ENCODE results near the gene PIH1D1. TPM values are rescaled to one million over a fixed set of nuclear protein-coding genes. Genes with fewer than 3 reads are reported as not detected.

The PIH1D1 gene
- total and polyA plus RNA-seq, 4 donors: 41.4 to 59.4 (median 47.2) TPM

- no peak for DNase-seq (ENCODE audit: low spot score)
- Histone ChIP-seq H3K36me3 (ENCODE audit: control insufficient read depth in 4 of 4, insufficient read depth in 3 of 4, low read depth in 1 of 4, low read length in 3 of 4) (peaks cover 15 to 37% (median 33%) of the 10 kb centered on the region in 4 donors), H3K9ac (ENCODE audit: low read depth in 1 of 2, low read length in 2 of 2) (no peak overlapping the region), H3K4me3 (ENCODE audit: low read depth in 1 of 3, low read length in 3 of 3) (no peak overlapping the region), H3K9me3 (ENCODE audit: control insufficient read depth in 4 of 4, low read length in 3 of 4) (no peaks in the 10 kb centered on the region), H3K4me1 (ENCODE audit: control insufficient read depth in 4 of 4, insufficient read depth in 4 of 4, low read length in 3 of 4) (peaks cover 0 to 21% (median 16%) of the 10 kb centered on the region in 4 donors), H3K27me3 (ENCODE audit: control insufficient read depth in 4 of 4, insufficient read depth in 4 of 4, low read length in 3 of 4) (no peaks in the 10 kb centered on the region), H3K27ac (ENCODE audit: low read depth in 1 of 2, low read length in 2 of 2) (no peak overlapping the region)
- no peak for TF ChIP-seq RAD21 (IDR thresholded peaks at IDR 0.05)
- no peak for TF ChIP-seq ZBTB33 (IDR thresholded peaks at IDR 0.05)
- no peak for TF ChIP-seq EGR1 (IDR thresholded peaks at IDR 0.05; ENCODE audit: low read depth in 2 of 2)
- no peak for TF ChIP-seq RXRA (IDR thresholded peaks at IDR 0.05)
- no peak for TF ChIP-seq ATF3 (IDR thresholded peaks at IDR 0.05)
- TF ChIP-seq YY1 (IDR thresholded peaks at IDR 0.05): no peak
- no peak for TF ChIP-seq MAX (IDR thresholded peaks at IDR 0.05)
- TF ChIP-seq HNF4G (IDR thresholded peaks at IDR 0.05): no peak
- no peak for TF ChIP-seq CTCF (IDR thresholded peaks at IDR 0.05; ENCODE audit: low read depth, low read length, missing input control)
- TF ChIP-seq NR2F2 (IDR thresholded peaks at IDR 0.05): no peak
- no peak for TF ChIP-seq SP1 (IDR thresholded peaks at IDR 0.05)
- no peak for TF ChIP-seq GABPA (IDR thresholded peaks at IDR 0.05 in 1 of 2, conservative IDR thresholded peaks at IDR 0.05 in 1 of 2)
- TF ChIP-seq FOXA1 (IDR thresholded peaks at IDR 0.05): no peak
- TF ChIP-seq HNF4A (conservative IDR thresholded peaks at IDR 0.05): no peak
- no peak for TF ChIP-seq TAF1 (conservative IDR thresholded peaks at IDR 0.05)
- TF ChIP-seq REST (IDR thresholded peaks at IDR 0.05): no peak
- no peak for TF ChIP-seq JUND (IDR thresholded peaks at IDR 0.05)
- 91% methylated on average over 27 of the region's 27 CpGs for WGBS
These were observed 38.8 kb upstream of the PIH1D1 start for GRCh38 chr19:49490287-49491029.
